ENCODE measurements around the gene FPR1. TPM values are rescaled to one million over a fixed set of nuclear protein-coding genes. Genes with fewer than 3 reads are reported as not detected.

FPR1 gene
- total RNA-seq, 1 donor from 2014 or later, result not detected

DNA sequence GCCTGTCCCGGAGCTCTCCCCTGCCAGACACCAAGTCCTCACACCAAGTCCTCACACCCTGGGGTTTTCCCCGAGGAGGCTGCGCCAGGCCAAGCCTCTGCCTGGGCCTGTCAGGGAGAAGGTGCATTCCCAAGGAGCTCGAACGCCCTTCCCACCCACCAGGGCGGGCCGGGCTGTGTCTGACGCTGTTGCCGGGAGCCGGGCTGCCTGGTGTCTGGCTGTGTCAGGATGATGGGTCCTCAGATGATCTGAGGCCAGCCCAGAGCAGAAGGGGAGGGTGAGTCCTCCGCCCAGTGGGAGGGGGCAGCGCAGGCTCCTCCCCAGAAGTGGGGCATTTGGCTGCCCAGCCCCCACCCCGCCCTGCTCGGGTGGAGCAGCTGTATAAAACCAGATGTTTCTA lies 25.6 kb downstream of the FPR1 start:
- Mint-ChIP-seq H3K27ac (ENCODE audit: unreplicated experiment) (no peak overlapping the region), H3K36me3 (ENCODE audit: low read depth) (no peaks in the 10 kb centered on the region), H3K4me1 (ENCODE audit: low read depth) (peaks cover 5% of the 10 kb centered on the region), H3K27me3 (ENCODE audit: low read depth) (peaks cover 39% of the 10 kb centered on the region), H3K4me3 (ENCODE audit: unreplicated experiment) (no peak overlapping the region), H3K9me3 (ENCODE audit: low read depth) (peaks cover 5% of the 10 kb centered on the region)
- no peak for DNase-seq (ENCODE audit: low spot score)
- TF ChIP-seq, protein P1, sequence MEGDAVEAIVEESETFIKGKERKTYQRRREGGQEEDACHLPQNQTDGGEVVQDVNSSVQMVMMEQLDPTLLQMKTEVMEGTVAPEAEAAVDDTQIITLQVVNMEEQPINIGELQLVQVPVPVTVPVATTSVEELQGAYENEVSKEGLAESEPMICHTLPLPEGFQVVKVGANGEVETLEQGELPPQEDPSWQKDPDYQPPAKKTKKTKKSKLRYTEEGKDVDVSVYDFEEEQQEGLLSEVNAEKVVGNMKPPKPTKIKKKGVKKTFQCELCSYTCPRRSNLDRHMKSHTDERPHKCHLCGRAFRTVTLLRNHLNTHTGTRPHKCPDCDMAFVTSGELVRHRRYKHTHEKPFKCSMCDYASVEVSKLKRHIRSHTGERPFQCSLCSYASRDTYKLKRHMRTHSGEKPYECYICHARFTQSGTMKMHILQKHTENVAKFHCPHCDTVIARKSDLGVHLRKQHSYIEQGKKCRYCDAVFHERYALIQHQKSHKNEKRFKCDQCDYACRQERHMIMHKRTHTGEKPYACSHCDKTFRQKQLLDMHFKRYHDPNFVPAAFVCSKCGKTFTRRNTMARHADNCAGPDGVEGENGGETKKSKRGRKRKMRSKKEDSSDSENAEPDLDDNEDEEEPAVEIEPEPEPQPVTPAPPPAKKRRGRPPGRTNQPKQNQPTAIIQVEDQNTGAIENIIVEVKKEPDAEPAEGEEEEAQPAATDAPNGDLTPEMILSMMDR (IDR thresholded peaks at IDR 0.05), result no peak

DNA sequence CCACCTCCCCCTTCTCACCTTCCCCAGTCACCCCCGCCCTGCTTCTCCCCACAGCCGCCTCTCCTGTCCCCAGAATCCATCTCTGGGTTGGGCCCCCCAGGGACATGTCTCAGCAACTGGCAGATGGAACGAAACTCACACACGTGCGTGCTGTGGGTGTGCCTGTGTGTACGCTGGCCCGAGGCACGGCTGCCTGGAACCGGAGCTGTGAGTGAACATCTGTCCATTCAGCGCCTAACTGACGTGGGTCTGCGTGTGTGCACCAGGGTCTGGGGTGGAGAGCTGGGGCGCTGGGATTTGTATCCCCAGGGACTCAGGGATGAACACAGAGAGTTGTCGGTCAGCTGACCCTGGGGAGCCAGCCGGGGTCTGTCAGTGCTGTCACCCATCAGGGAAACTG lies 27.1 kb downstream of the FPR1 start:
- Mint-ChIP-seq H3K27ac (ENCODE audit: unreplicated experiment) (no peak overlapping the region), H3K4me1 (ENCODE audit: low read depth) (peaks cover 5% of the 10 kb centered on the region), H3K27me3 (ENCODE audit: low read depth) (peaks cover 49% of the 10 kb centered on the region)

DNA sequence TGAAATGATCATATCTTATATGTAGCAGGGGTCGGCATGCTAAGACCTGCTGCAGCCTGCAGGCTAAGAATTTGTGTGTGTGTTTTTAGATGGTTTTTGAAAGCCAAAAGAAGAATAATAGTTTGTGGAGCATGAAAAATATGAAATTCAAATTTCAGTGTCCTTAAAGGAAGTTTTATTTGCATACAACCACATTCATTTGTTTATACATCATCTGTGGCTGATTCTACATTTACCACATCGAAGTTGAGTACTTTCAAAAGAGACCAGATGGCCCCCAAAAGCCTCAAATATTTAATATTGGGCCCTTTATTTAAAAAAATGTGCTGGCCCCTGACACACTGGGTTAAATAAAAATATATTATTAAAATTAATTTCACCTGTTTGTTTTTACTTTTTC lies 29.2 kb downstream of the FPR1 start:
- Mint-ChIP-seq H3K27me3 (ENCODE audit: low read depth) (peaks cover 61% of the 10 kb centered on the region), H3K9me3 (ENCODE audit: low read depth) (peaks cover 3% of the 10 kb centered on the region), H3K27ac (ENCODE audit: unreplicated experiment) (no peak overlapping the region), H3K4me1 (ENCODE audit: low read depth) (peaks cover 5% of the 10 kb centered on the region), H3K4me3 (ENCODE audit: unreplicated experiment) (no peak overlapping the region), H3K36me3 (ENCODE audit: low read depth) (peaks cover 2% of the 10 kb centered on the region)
- DNase-seq (ENCODE audit: low spot score), result no peak
- TF ChIP-seq, protein P1 (IDR thresholded peaks at IDR 0.05), result no peak

More for the DNA sequence above, 27.1 kb downstream of the FPR1 start:
- Mint-ChIP-seq H3K9me3 (ENCODE audit: low read depth) (no peaks in the 10 kb centered on the region), H3K36me3 (ENCODE audit: low read depth) (no peaks in the 10 kb centered on the region), H3K4me3 (ENCODE audit: unreplicated experiment) (no peak overlapping the region)
- no peak for DNase-seq (ENCODE audit: low spot score)
- TF ChIP-seq, protein P1 (IDR thresholded peaks at IDR 0.05), result no peak

DNA sequence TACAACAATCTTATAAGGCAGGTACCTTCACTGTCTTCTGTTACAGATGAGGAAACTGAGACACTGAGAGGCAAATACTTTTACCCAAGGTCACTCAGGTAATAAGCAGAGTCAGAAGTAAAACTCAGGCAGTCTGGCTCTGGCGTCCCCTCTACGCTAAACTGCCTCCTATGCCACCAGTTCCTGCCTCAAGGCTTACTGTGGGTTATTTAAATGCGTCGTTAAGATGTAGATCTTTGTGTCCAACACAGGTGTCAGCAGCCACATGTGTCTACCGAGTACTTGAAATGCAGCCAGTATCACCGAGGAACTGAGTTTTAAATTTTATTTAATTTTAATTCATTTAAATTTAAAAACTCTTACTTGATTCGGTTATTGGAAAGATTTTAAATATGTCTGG lies 29.8 kb downstream of the FPR1 start:
- H3K4me3 Mint-ChIP-seq (ENCODE audit: unreplicated experiment), result no peak overlapping the region
- peaks cover 2% of the 10 kb centered on the region for H3K36me3 Mint-ChIP-seq (ENCODE audit: low read depth)
- TF ChIP-seq, protein P1 (IDR thresholded peaks at IDR 0.05), result no peak
- H3K27me3 Mint-ChIP-seq (ENCODE audit: low read depth), result peaks cover 57% of the 10 kb centered on the region
- peaks cover 3% of the 10 kb centered on the region for H3K9me3 Mint-ChIP-seq (ENCODE audit: low read depth)
- H3K4me1 Mint-ChIP-seq (ENCODE audit: low read depth), result no peaks in the 10 kb centered on the region
- no peak overlapping the region for H3K27ac Mint-ChIP-seq (ENCODE audit: unreplicated experiment)
- no peak for DNase-seq (ENCODE audit: low spot score)

DNA sequence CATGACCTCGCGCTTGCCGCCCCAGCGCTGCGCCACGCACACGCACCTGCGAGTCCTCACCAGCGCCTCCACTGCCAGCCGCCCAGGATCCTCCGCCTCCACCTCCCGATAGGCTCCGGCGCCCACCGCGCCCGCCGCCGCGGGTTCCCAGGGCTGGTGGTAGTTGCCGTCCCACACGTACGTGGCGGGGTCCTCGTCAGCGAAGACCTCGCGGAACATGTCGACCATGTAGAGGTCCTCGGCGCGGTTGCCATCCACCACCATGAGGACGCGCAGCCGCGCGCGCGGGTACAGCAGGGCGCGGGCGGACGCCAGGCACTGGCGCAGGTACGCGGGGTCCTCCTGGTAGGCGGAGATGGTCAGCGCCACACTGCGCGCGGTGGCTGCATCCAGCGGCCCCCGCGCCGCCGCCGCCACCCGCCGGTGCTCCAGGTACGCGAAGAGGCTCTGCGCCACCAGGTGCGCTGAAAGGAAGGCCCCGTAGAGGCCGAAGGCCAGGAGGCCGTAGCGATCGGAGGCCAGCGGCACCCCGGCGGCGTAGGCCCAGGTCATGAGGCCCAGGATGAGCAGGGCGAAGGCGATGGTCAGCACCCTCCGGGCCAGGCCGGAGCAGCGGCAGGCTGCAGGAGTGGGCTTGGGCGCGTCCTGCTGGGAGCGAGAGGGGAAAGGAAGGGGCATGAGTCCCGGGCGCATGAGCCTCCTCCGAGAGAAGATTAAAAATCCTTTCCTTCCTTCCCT lies 32.3 kb downstream of the FPR1 start:
- no peak for DNase-seq (ENCODE audit: low spot score)
- Mint-ChIP-seq H3K36me3 (ENCODE audit: low read depth) (peaks cover 2% of the 10 kb centered on the region), H3K4me3 (ENCODE audit: unreplicated experiment) (no peak overlapping the region), H3K27ac (ENCODE audit: unreplicated experiment) (no peak overlapping the region), H3K9me3 (ENCODE audit: low read depth) (peaks cover 3% of the 10 kb centered on the region), H3K4me1 (ENCODE audit: low read depth) (no peaks in the 10 kb centered on the region), H3K27me3 (ENCODE audit: low read depth) (peaks cover 56% of the 10 kb centered on the region)
- TF ChIP-seq, protein P1 (IDR thresholded peaks at IDR 0.05), result no peak
